Measurements from ENCODE around the gene HSPA4L. TPM values are rescaled to one million over a fixed set of nuclear protein-coding genes. Genes with fewer than 3 reads are reported as not detected.

The HSPA4L gene
- total RNA-seq, 2 experiments from 2014 or later: 0.16 to 0.26 TPM

DNA sequence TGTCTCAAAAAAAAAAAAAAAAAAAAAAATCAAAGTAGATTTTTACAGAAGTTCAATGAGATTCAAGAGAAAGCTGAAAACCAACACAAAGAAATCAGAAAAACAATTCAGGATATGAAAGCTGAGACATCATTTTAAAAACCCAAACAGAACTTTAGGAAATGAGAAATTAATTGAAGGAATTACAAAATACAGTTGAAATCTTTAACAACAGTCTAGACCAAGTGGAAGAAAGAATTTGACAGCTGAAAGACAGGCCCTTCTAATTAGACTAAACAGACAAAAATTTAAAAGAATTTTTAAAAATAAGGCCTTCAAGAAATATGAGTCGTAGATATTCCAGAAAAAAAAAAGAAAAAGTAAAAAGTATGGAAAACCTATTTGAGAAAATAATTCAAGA is 64.6 kb downstream of the HSPA4L start:
- CTCF ChIA-PET: no interaction called here

DNA sequence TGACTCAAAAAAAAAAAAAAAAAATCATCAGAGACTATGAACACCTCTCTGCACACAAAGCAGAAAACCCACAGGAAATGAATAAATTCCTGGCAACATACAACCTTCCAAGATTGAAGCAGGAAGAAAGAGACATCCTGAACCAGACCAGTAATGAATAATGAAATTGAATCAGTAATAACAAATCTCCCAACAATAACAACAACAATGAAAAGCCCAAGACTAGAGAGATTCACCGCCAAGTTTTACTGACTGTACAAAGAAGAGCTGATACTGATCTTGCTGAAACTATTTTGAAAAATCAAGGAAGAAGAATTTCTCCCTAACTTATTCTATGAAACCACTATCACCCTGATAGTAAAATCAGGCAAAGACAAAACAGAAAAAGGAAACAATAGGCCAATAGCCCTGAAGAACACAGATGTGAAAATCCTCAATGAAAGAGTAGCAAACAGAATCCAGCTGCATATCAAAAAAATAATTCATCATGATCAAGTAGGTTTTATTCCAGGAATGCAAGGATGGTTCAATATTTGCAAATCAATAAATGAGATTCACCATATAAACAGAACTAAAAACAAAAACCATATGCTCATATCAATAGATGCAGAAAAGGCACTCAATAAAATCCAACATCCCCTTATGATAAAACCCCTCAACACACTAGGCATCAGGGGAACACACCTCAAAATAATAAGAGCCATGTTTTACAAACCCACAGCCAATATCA is 67.5 kb downstream of the HSPA4L start:
- no peaks in the 10 kb centered on the region for H3K27me3 Mint-ChIP-seq (ENCODE audit: low read depth)
- no peak overlapping the region for H3K27ac Mint-ChIP-seq
- no peak for ATAC-seq
- peaks cover 27% of the 10 kb centered on the region for H3K9me3 Mint-ChIP-seq (ENCODE audit: insufficient read depth)
- no peak for DNase-seq
- no peak overlapping the region for H3K4me3 Mint-ChIP-seq
- H3K36me3 Mint-ChIP-seq (ENCODE audit: low read depth): peaks cover 34% of the 10 kb centered on the region
- no peaks in the 10 kb centered on the region for H3K4me1 Mint-ChIP-seq (ENCODE audit: low read depth)
- ChIA-PET POLR2A (no interaction called here), CTCF (no interaction called here)

More for the DNA sequence above, 64.6 kb downstream of the HSPA4L start:
- DNase-seq (no peak), ATAC-seq (no peak)
- POLR2A ChIA-PET: no interaction called here
- Mint-ChIP-seq H3K27ac (no peak overlapping the region), H3K9me3 (ENCODE audit: insufficient read depth) (peaks cover 32% of the 10 kb centered on the region), H3K4me3 (no peak overlapping the region), H3K36me3 (ENCODE audit: low read depth) (peaks cover 28% of the 10 kb centered on the region), H3K27me3 (ENCODE audit: low read depth) (no peaks in the 10 kb centered on the region), H3K4me1 (ENCODE audit: low read depth) (no peaks in the 10 kb centered on the region)

DNA sequence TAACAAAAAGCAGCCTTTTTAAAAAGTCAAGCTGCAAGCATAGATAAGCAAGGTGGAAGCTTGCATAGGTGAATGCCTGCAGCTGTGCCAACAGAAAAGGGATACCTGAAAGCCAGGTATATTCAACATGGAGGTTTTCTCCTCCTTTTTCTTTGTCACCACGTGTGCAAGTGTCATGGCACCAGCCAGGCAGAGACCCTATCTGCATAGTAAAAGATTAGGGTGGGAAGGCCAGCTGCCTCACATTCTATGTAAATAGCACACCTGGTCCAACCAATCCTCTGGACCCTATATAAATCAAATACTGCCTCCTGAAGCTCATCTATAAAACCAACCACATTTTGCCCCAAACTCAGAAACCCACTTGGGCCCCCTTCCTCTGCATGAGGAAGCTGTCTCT is 70.5 kb downstream of the HSPA4L start:
- ChIA-PET CTCF (no interaction called here), POLR2A (interaction anchor here (1.0 kb wide), 1 partner anchor 111 kb away, joined by 3 read pairs; no protein-coding TSS in a partner anchor)
- DNase-seq: no peak
- Mint-ChIP-seq H3K4me1 (ENCODE audit: low read depth) (no peaks in the 10 kb centered on the region), H3K27ac (no peak overlapping the region), H3K4me3 (no peak overlapping the region), H3K9me3 (ENCODE audit: insufficient read depth) (peaks cover 29% of the 10 kb centered on the region), H3K36me3 (ENCODE audit: low read depth) (peaks cover 26% of the 10 kb centered on the region), H3K27me3 (ENCODE audit: low read depth) (no peaks in the 10 kb centered on the region)
- no peak for ATAC-seq

DNA sequence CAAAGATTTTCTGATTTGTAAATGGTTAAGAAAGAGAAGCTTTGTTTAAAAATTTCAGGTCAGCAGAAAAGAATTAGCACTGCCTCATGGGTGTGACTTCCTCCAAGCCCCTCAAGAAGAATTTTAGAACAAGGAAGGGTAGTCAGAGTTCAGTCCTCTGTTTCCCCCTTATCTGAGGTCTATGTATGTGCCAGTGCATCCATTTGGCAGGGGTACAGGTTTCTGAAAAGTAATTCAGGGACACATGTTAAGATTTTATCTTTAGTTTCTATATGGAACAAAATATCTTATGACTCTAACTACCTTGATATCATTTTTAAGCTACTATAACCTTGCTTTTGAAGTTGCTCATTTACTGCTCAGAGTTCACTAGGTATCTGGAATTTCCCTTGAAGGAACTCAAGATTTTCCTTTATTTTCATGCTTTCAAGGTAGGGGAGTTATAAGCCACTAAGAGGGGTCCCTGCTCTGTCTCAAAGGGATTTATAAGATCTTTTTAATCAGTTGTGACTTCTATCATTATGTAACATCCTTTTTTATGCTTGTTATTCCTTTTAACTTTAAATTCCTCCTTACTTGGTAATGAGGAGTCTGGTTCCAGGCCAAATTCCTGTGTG is 74.2 kb downstream of the HSPA4L start:
- ChIA-PET POLR2A (no interaction called here), CTCF (no interaction called here)
- no peak for DNase-seq
- H3K4me3 Mint-ChIP-seq: no peak overlapping the region
- H3K27me3 Mint-ChIP-seq (ENCODE audit: low read depth): no peaks in the 10 kb centered on the region
- H3K4me1 Mint-ChIP-seq (ENCODE audit: low read depth): no peaks in the 10 kb centered on the region
- no peak overlapping the region for H3K27ac Mint-ChIP-seq
- peaks cover 19% of the 10 kb centered on the region for H3K36me3 Mint-ChIP-seq (ENCODE audit: low read depth)
- ATAC-seq: no peak
- peaks cover 22% of the 10 kb centered on the region for H3K9me3 Mint-ChIP-seq (ENCODE audit: insufficient read depth)

DNA sequence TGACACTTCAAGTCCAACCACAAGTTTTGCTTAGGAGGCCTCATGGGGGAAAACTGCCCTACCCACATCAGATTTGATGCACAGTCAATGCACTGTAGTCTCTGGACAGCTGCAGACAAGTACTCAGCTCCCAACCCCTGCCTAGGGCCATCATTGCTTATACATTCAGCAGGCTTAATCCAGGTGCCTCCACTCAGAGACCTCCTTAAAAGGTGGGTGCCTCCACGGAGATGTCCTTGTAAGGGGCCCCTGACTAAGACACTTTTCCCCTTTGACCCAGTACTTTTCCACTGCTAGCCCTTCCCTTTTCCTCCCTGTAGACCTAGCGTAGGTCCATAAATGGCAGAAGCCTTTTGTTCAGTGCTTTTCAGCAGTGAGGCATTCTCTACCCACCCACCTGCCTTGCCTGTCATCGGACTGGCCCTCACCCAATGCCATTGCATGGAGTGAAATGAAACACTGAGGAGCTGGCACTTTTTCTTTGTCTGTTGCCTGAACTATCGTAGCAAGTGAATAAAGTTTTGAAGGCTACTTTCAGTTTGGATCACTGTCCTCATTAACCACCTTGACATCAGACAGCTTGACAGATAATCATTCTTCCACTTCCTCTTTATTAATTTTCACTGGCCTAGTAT is 74.8 kb downstream of the HSPA4L start:
- no peak for DNase-seq
- peaks cover 16% of the 10 kb centered on the region for H3K36me3 Mint-ChIP-seq (ENCODE audit: low read depth)
- CTCF ChIA-PET: no interaction called here
- H3K27me3 Mint-ChIP-seq (ENCODE audit: low read depth): no peaks in the 10 kb centered on the region
- POLR2A ChIA-PET: no interaction called here
- H3K4me1 Mint-ChIP-seq (ENCODE audit: low read depth): no peaks in the 10 kb centered on the region
- H3K9me3 Mint-ChIP-seq (ENCODE audit: insufficient read depth): peaks cover 22% of the 10 kb centered on the region
- no peak overlapping the region for H3K27ac Mint-ChIP-seq
- no peak overlapping the region for H3K4me3 Mint-ChIP-seq
- ATAC-seq: no peak

DNA sequence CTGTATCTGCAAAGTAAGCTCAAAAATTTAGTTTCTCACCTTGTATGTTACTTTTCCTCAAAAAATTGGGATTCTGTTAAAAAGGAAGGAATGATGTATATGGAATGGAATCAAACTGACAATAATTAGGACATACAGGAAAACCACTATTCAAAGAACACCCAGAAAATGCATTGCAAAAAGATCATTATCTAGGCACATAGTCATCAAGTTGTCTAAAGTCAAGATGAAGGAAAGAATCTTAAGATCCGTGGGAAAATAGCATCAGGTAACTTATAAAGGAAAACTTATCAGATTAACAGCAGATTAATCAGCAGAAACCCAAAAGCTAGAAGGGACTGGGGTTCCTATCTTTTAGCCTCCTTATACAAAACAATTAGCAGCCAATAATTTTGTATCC is 75.5 kb downstream of the HSPA4L start:
- H3K36me3 Mint-ChIP-seq (ENCODE audit: low read depth): peaks cover 13% of the 10 kb centered on the region
- ATAC-seq: no peak
- no peak for DNase-seq
- POLR2A ChIA-PET: no interaction called here
- H3K27me3 Mint-ChIP-seq (ENCODE audit: low read depth): no peaks in the 10 kb centered on the region
- H3K9me3 Mint-ChIP-seq (ENCODE audit: insufficient read depth): peaks cover 22% of the 10 kb centered on the region
- CTCF ChIA-PET: no interaction called here
- H3K4me3 Mint-ChIP-seq: no peak overlapping the region
- no peaks in the 10 kb centered on the region for H3K4me1 Mint-ChIP-seq (ENCODE audit: low read depth)
- no peak overlapping the region for H3K27ac Mint-ChIP-seq

DNA sequence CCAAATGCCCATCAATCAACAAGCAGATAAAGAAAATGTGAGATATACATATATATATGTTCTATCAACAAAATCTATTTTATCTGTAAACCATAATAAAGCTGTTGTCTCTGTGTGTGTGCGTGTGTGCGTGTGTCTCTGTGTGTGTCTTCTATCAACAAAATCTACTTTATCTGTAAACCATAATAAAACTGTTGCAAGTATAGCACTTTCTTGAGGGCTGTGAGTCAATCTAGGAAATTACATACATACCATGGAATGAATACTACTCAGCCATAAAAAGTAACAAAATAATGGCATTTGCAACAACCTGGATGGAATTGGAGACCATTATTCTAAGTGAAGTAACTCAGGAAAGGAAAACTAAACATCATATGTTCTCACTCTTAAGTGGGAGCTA is 86.1 kb downstream of the HSPA4L start:
- CTCF ChIA-PET: no interaction called here
- ATAC-seq: no peak

DNA sequence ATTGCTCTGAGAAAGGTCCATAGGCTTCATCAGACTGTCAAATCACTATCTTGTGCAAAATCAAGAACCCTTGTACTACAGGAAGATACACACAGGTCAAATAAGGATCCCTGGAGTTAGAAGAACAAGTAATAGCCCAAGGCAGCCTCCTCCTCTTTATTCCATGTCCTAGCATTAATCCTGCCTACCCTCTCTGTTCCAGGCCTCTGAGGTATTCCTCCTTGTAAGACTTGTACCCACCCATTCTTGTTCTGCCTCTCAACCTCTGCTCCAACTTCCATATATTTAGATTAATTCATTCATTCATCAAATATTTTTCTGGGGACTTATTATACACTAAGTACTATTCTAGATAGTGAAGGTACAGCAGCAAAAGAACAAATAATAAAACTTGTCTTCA is 88.2 kb downstream of the HSPA4L start:
- POLR2A ChIA-PET: no interaction called here
- H3K4me3 Mint-ChIP-seq: no peak overlapping the region
- peaks cover 7% of the 10 kb centered on the region for H3K4me1 Mint-ChIP-seq (ENCODE audit: low read depth)
- H3K27me3 Mint-ChIP-seq (ENCODE audit: low read depth): no peaks in the 10 kb centered on the region
- no peak overlapping the region for H3K27ac Mint-ChIP-seq
- CTCF ChIA-PET: no interaction called here
- H3K9me3 Mint-ChIP-seq (ENCODE audit: insufficient read depth): no peaks in the 10 kb centered on the region
- H3K36me3 Mint-ChIP-seq (ENCODE audit: low read depth): peaks cover 2% of the 10 kb centered on the region
- DNase-seq (no peak), ATAC-seq (no peak)

More for the DNA sequence above, 86.1 kb downstream of the HSPA4L start:
- Mint-ChIP-seq H3K36me3 (ENCODE audit: low read depth) (no peaks in the 10 kb centered on the region), H3K4me3 (no peak overlapping the region), H3K27ac (no peak overlapping the region), H3K27me3 (ENCODE audit: low read depth) (no peaks in the 10 kb centered on the region), H3K4me1 (ENCODE audit: low read depth) (peaks cover 7% of the 10 kb centered on the region), H3K9me3 (ENCODE audit: insufficient read depth) (no peaks in the 10 kb centered on the region)
- DNase-seq: no peak
- POLR2A ChIA-PET: no interaction called here

DNA sequence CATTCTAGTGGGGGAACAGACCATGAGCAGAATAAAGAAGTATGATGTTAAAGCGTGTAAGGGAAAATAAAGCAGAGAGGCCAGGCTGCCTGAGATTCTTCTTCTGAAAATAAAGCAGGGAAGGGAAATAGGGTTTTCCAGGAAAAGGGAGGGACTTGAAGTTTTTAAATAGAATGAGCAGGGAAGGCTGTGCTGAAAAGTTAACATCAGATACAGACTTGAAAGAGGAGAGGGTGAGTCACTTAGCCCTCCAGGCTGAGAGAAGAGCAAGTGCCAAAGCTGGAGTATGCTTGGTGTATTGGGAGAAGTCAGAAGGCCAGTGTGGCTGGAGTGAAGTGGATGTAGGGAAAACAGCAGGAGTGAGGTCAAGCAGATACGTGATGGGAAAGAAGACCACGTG is 88.6 kb downstream of the HSPA4L start:
- Mint-ChIP-seq H3K4me3 (no peak overlapping the region), H3K36me3 (ENCODE audit: low read depth) (peaks cover 5% of the 10 kb centered on the region), H3K27ac (no peak overlapping the region), H3K27me3 (ENCODE audit: low read depth) (no peaks in the 10 kb centered on the region), H3K9me3 (ENCODE audit: insufficient read depth) (no peaks in the 10 kb centered on the region), H3K4me1 (ENCODE audit: low read depth) (peaks cover 7% of the 10 kb centered on the region)
- no peak for DNase-seq
- ChIA-PET POLR2A (no interaction called here), CTCF (no interaction called here)
- no peak for ATAC-seq

DNA sequence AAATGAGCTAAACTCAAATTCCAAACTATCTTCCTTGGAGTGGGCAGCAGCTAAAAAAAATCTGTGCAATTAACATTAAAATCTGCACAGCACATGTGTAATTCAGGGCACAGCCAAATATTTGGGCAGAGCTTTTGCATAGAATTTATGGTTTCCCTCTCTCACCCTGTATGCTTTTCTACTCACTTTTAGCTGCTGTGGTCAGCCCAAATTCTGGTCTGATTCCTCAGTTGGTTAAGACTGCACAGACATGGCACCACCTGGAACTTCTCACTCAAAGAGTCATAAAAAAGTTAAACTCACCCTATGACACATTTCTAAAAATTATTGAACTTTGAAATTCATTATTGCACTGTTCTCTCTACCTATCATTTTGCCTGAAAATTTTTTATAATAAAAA is 93.7 kb downstream of the HSPA4L start:
- H3K36me3 Mint-ChIP-seq (ENCODE audit: low read depth): peaks cover 9% of the 10 kb centered on the region
- ChIA-PET CTCF (no interaction called here), POLR2A (interaction anchor here (0.7 kb wide), 1 partner anchor 437 kb away, joined by 3 read pairs; no protein-coding TSS in a partner anchor)
- H3K4me1 Mint-ChIP-seq (ENCODE audit: low read depth): peaks cover 23% of the 10 kb centered on the region
- no peak overlapping the region for H3K4me3 Mint-ChIP-seq
- no peak for DNase-seq
- no peak overlapping the region for H3K27ac Mint-ChIP-seq
- no peak for ATAC-seq
- no peaks in the 10 kb centered on the region for H3K27me3 Mint-ChIP-seq (ENCODE audit: low read depth)
- H3K9me3 Mint-ChIP-seq (ENCODE audit: insufficient read depth): no peaks in the 10 kb centered on the region

DNA sequence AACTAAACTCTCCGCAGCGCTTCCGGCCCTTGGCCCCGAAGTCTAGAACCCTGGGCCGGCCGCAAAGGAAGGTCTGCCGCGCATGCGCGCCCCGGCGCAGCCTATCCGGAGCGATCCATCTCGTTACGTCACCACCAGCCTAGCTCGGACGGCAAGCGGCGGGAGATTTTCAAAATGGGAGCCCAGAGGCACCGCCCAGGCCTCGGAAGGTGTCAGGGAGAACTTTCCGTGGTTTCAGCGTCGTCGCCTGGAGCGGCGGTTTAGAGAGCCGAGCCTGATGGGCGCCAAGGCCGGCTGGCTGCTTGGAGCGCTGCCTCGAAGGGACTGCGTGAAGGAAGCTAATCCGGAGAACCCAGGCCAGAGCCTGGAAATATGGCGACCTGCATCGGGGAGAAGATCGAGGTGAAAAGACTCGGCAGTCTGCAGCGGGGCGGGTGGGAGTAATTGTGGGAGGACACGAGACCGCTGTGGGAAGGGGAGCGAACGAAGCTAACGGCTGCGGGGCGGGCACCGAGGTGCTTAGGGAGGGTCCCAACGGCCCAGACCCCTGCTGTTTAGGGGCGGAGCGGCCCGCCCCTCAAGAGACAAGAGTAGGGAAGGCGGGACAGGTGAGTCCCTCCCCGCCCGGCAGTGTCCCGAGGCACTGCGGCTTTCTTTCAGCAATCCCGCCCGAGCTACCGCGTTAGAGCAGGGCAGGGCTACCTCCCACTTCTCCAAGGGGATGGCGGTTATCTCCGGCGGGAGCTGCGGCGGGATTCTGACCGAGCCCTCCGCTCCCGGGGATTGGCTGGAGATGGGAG is 98.8 kb downstream of the HSPA4L start, which contains the start of gene PLK4:
Gene PLK4 (plus strand): TSS at position 131 of the 800 bp plus-strand sequence. CDS start 242 bp downstream, at position 373.
- peak; percentile 92 for ATAC-seq
- Mint-ChIP-seq H3K4me3 (peak within 1 kb of the TSS; percentile 90), H3K27me3 (ENCODE audit: low read depth) (no peaks in the 10 kb centered on the region), H3K27ac (peak within 1 kb of the TSS; percentile 95), H3K4me1 (ENCODE audit: low read depth) (peaks cover 31% of the 10 kb centered on the region), H3K36me3 (ENCODE audit: low read depth) (peaks cover 40% of the 10 kb centered on the region), H3K9me3 (ENCODE audit: insufficient read depth) (no peaks in the 10 kb centered on the region)
- CTCF ChIA-PET: interaction anchor here (1.1 to 2.8 kb wide), 3 partner anchors 9 to 99 kb away, joined by 3 to 14 read pairs (median 4); partner anchors contain the start of genes ABHD18, HSPA4L and MFSD8
- POLR2A ChIA-PET: interaction anchor here (0.6 to 3.1 kb wide), 8 partner anchors 16 to 931 kb away, joined by 3 to 38 read pairs (median 3); partner anchors contain the start of genes ABHD18, HSPA4L, LARP1B and MFSD8
- peak; percentile 97 for DNase-seq

Data from activated CD8-positive, alpha-beta T cell treated with anti-CD3 and anti-CD28 coated beads, Interleukin-2, amount 10 ng/mL, durations not matched to agents 7 days and 5 days (primary cell).